ENCODE data around the gene CNTN2. TPM values are rescaled to one million over a fixed set of nuclear protein-coding genes. Genes with fewer than 3 reads are reported as not detected.

CNTN2 gene
- total and polyA plus RNA-seq, 2 of the 8 experiments (the other 6 are each of a cell fraction or from before 2014, with no cell fraction given) = 1.2 to 3.9 TPM

GRCh38 chr1:205069371-205070125, 26.5 kb downstream of the CNTN2 start (continued):
- TF ChIP-seq KDM4A (IDR thresholded peaks at IDR 0.05; ENCODE audit: low read depth, low read length, severe bottlenecking) = no peak
- no peak for TF ChIP-seq POU5F1 (IDR thresholded peaks at IDR 0.05; ENCODE audit: low read depth, low read length)
- no peak for TF ChIP-seq TAF1 (IDR thresholded peaks at IDR 0.05; ENCODE audit: low read depth, low read length)
- no peak for TF ChIP-seq MAX (IDR thresholded peaks at IDR 0.05)

Measured in H1 (cell line).